ENCODE data around the gene MTX2. TPM values are rescaled to one million over a fixed set of nuclear protein-coding genes. Genes with fewer than 3 reads are reported as not detected.
"Not testable (repeated sequence)": the region's sequence is repeated elsewhere in the genome, so short reads cannot be mapped to it uniquely, and the experiment has no call there.

The MTX2 gene
- total and polyA plus RNA-seq, 10 of the 15 experiments (the other 5 are each of a cell fraction or from before 2014, with no cell fraction given): 15.7 to 78.1 (median 55.0) TPM

- Histone ChIP-seq H3K4me3 (no peak overlapping the region), H3K4me1 (ENCODE audit: control insufficient read depth, insufficient read depth, low read length) (no peaks in the 10 kb centered on the region), H3K9ac (ENCODE audit: control insufficient read depth, insufficient read depth, low read length) (no peak overlapping the region), H4K20me1 (ENCODE audit: control insufficient read depth, insufficient read depth) (no peaks in the 10 kb centered on the region), H3K4me2 (ENCODE audit: control insufficient read depth, insufficient read depth) (no peak overlapping the region), H3K9me3 (replicated peaks; ENCODE audit: control insufficient read depth, insufficient read depth, low read length) (no peaks in the 10 kb centered on the region), H3K27ac (ENCODE audit: control insufficient read depth, insufficient read depth) (no peak overlapping the region), H3K27me3 (replicated peaks in 1 of 2; ENCODE audit: control insufficient read depth in 2 of 2, insufficient read depth in 2 of 2, low read length in 1 of 2) (no peaks in the 10 kb centered on the region), H2AFZ (ENCODE audit: control insufficient read depth, low read depth, low read length) (no peak overlapping the region), H3K36me3 (ENCODE audit: control insufficient read depth in 2 of 2, insufficient read depth in 2 of 2, low read length in 1 of 2) (no peaks in the 10 kb centered on the region), H3K79me2 (ENCODE audit: control insufficient read depth, insufficient read depth, low read length) (no peaks in the 10 kb centered on the region)
- in situ Hi-C loops (cut with MboI) (no loop called here), intact Hi-C loops (cut with micrococcal nuclease; ENCODE audit: unreplicated experiment) (no loop called here)
- BruUV-seq (replicated peaks): no TSS peak
- SMC1A ChIA-PET (ENCODE audit: uncharacterized antibody, unreplicated experiment): interaction anchor here (0.6 kb wide), 1 partner anchor 21 kb away, joined by 3 read pairs; no protein-coding TSS in a partner anchor
- TF ChIP-seq RFX5 (IDR thresholded peaks at IDR 0.05; ENCODE audit: low read depth, low read length): no peak
- TF ChIP-seq MTA2 (IDR thresholded peaks at IDR 0.05; ENCODE audit: low read depth): no peak
- TF ChIP-seq ATF3 (IDR thresholded peaks at IDR 0.05; ENCODE audit: borderline replicate concordance, extremely low read depth, low read depth, low read length): no peak
- no peak for TF ChIP-seq HDAC6 (IDR thresholded peaks at IDR 0.05; ENCODE audit: unreplicated experiment)
- no peak for TF ChIP-seq BRCA1 (IDR thresholded peaks at IDR 0.05; ENCODE audit: low read depth, low read length)
- no peak for TF ChIP-seq E4F1 (IDR thresholded peaks at IDR 0.05; ENCODE audit: borderline replicate concordance, partially characterized antibody)
- no peak for TF ChIP-seq HSF1 (IDR thresholded peaks at IDR 0.05; ENCODE audit: low read depth, low read length)
- no peak for TF ChIP-seq CEBPB (IDR thresholded peaks at IDR 0.05; ENCODE audit: borderline replicate concordance in 1 of 2, low read depth in 2 of 2, low read length in 2 of 2)
- DNase-seq (ENCODE audit: low read depth, low spot score) (no peak), FAIRE-seq (no peak), ATAC-seq (no peak)
- RAD21 ChIA-PET (ENCODE audit: unreplicated experiment): no interaction called here
- POLR2A ChIA-PET: no interaction called here
- WGBS (ENCODE audit: insufficient coverage, insufficient replicate concordance, low lambda C conversion rate, missing lambda C conversion rate): 73% methylated on average over 13 of the region's 13 CpGs
- CTCF ChIA-PET: no interaction called here
Observed at GRCh38 chr2:176370467-176371171, 101.4 kb downstream of the MTX2 start.

GRCh38 chr2:176373155-176373554 lies 103.9 kb downstream of the MTX2 start:
- FAIRE-seq; BruUV-seq (replicated peaks); H3K79me2 ChIP-seq (ENCODE audit: control insufficient read depth, insufficient read depth, low read length); H3K4me2 ChIP-seq (ENCODE audit: control insufficient read depth, insufficient read depth); POLR2A ChIA-PET; H3K4me1 ChIP-seq (ENCODE audit: control insufficient read depth, insufficient read depth, low read length); in situ Hi-C loops (cut with MboI); H3K9ac ChIP-seq (ENCODE audit: control insufficient read depth, insufficient read depth, low read length); H3K27ac ChIP-seq (ENCODE audit: control insufficient read depth, insufficient read depth); ATAC-seq; H3K36me3 ChIP-seq (ENCODE audit: control insufficient read depth in 2 of 2, insufficient read depth in 2 of 2, low read length in 1 of 2); intact Hi-C loops (cut with micrococcal nuclease; ENCODE audit: unreplicated experiment); H3K9me3 ChIP-seq (replicated peaks; ENCODE audit: control insufficient read depth, insufficient read depth, low read length); H2AFZ ChIP-seq (ENCODE audit: control insufficient read depth, low read depth, low read length); DNase-seq (ENCODE audit: low read depth, low spot score); H4K20me1 ChIP-seq (ENCODE audit: control insufficient read depth, insufficient read depth); H3K4me3 ChIP-seq; H3K27me3 ChIP-seq (replicated peaks in 1 of 2; ENCODE audit: control insufficient read depth in 2 of 2, insufficient read depth in 2 of 2, low read length in 1 of 2); RAD21 ChIA-PET (ENCODE audit: unreplicated experiment): not testable (repeated sequence)
- ChIA-PET SMC1A (ENCODE audit: uncharacterized antibody, unreplicated experiment) (interaction anchor here (0.6 kb wide), 1 partner anchor 1080 kb away, joined by 3 read pairs; no protein-coding TSS in a partner anchor), CTCF (interaction anchor here (0.7 kb wide), 1 partner anchor 15 kb away, joined by 3 read pairs; no protein-coding TSS in a partner anchor)
- WGBS (ENCODE audit: insufficient coverage, insufficient replicate concordance, low lambda C conversion rate, missing lambda C conversion rate): 10% methylated on average over 1 of the region's 1 CpG
